ENCODE results near the gene TPRG1.

TPRG1 gene

DNA sequence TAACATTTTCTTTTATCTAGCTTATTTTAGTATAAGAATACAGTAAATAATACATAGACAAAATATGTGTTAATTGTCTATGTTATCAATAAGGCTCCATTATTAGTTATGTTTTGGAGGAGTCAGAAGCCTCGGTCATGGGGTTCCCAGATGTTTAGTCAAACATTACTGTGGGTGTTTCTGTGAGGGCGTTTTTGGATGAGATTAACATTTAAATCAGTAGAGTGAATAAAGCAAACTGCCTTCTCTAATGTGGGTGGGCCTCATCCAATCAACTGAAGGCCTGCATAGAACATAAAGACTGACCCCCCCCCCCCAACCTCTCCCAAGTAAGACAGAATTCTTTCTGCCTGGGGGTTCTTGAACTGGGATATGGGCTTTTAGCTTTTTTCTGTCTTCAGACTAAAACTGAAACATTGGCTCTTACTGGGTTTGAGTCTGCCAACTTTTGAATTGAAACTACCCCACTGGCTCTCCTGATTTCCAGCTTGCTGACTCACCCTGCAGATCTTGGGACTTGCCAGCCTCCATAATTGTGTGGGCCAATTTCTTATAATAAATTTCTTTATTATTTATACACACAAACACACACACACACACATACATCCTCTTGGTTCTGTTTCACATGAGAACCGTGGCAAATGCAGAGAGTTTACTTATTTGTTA, 192.0 kb downstream of the TPRG1 start:
- no peak for DNase-seq

DNA sequence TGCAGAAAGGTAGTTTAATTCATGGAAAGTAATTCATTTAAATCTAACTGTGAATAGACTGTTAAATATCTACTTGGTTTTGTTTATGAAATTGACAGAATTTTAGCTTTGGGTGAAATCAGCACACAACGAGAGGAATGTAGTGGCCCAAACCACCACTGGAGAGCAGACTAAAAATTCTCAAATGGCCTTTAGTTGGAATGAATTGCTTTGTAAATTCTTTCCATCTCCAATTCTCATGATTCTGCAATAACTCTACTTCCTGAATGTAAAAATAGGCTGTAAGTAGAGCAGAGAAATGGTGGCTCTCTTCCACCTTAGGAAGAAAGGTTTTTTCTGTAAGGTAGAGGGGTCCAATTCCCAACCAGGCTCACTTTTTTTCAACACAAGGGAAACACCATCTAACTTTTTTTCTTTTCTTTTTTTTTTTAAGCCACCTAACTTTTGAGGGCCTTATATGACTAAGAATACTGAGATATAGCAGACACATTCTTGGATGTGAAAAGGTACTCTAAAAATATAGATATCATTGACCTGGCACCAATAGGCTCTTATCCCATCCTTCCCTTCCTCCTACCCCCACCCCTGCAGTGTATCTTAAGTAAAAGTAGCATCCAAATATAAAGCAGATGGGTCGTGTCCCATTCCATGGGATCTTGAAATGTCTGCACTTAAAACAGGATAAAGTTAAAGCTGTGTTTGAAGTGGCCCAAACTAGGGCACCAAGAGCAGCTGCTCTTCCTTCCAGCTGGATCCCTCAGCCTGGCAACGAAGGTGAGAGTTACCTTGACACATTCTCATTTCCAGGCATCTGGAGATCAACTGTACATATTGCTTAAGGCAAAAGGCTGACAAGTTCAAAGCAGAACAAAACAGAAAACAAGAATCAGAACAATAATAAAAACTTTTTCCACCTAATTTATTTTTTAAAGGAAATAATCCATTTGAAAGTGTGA, 194.1 kb downstream of the TPRG1 start:
- no peak for DNase-seq

DNA sequence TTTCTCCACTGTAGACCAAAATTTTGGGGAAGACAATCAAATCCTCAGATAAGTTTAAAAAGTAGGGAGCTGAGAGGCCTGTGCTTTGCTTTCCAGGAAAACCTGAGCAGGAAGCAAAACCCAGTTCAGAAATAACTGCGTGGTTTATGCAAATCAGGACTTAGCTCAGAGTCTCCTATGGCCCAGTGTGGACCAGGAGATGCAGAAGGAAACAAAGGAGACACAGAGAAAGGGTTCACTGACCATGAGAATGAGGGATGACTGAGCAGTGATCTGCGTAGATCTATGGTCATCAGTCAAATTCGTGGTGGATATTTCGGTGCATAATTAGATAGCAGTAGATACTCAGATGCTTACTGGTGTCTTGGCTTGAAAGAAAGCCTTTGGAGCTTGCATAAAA, 196.6 kb downstream of the TPRG1 start:
- no peak for DNase-seq

DNA sequence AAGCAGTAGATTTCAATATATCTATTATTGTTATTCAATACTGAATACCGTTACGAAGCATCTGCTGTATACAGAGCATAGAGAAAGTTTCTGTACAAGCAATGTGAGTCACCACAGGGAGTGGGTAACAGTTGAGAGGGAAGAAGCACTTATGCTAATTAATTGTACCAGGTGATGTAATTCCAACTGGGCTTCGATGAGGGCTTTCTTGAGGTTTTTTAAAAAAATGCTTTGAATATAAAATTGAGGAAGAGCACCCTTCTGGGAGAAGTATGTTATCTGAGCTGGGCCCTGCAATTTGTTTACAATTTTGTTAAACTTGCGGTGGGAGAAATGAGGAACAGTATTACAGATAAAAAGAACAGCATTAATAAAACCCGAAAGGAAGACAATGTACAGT, 197.9 kb downstream of the TPRG1 start:
- peak; percentile 47 for DNase-seq

DNA sequence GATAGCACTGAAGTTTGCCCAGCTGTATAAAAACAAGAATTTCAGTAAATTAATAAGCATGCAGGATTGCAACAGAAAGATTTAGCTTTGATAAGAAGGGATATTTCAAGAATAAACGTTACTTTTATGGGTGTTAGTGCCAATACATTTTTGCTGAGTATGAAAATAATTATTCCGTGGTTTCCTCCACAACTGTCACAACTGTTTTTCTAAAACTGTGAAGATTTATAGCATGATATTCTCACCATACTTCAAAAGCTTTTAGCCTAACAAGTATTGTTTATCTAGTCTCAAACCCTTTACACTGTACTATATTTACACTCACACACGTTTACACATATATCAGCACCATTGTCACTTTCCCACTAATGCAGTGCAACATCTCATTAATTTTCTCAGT, 200.5 kb downstream of the TPRG1 start:
- DNase-seq = peak; percentile 51

Data from NCI-H510A treated with DMSO at 0.1 percent for 48 hours (cell line).